Subcutaneous adipose tissue (tissue), 4 donors: ENCODE results near the gene OR51E2. TPM values are rescaled to one million over a fixed set of nuclear protein-coding genes. Genes with fewer than 3 reads are reported as not detected.

Source experiments
- CTCF ChIP-seq: fragments of 450-650 bp; IDR thresholded peaks from one replicate; pipeline ENCODE4 v1.5.1; 2016; ENCODE audit warnings: low read depth, mild to moderate bottlenecking, control low read depth, antibody characterized with exemption, moderate library complexity
- total RNA-seq, 4 donors: library from RNA; depleted of rRNA; stranded (reverse); fragments of >200 nt; gene quantifications; one replicate each; pipeline ENCODE4 v1.1.0, GENCODE V29; 2016

Gene OR51E2
- total RNA-seq, 4 donors from 2014 or later, result 0.17 to 0.33 TPM; not detected in 2

- no peak for TF ChIP-seq CTCF
Observed at GRCh38 chr11:4673781-4674180, 23.9 kb downstream of the OR51E2 start.

- TF ChIP-seq CTCF, result no peak
Observed at GRCh38 chr11:4672470-4672869, 25.2 kb downstream of the OR51E2 start.

GRCh38 chr11:4671741-4672140 lies 25.9 kb downstream of the OR51E2 start:
- TF ChIP-seq CTCF, result no peak

- TF ChIP-seq CTCF, result no peak
Observed at GRCh38 chr11:4665424-4665823, 32.2 kb downstream of the OR51E2 start.

- no peak for TF ChIP-seq CTCF
Observed at GRCh38 chr11:4664786-4665185, 32.9 kb downstream of the OR51E2 start.

GRCh38 chr11:4664183-4664582 lies 33.5 kb downstream of the OR51E2 start:
- TF ChIP-seq CTCF, result no peak

- no peak for TF ChIP-seq CTCF
Observed at GRCh38 chr11:4662876-4663275, 34.8 kb downstream of the OR51E2 start.
